Peyer's patch (tissue), 4 donors: ENCODE results near the gene TMX2.

Source experiments
- POLR2A ChIP-seq, 2 donors: fragments of 450-650 bp; IDR thresholded peaks; one replicate each; pipeline ENCODE4 v1.5.1; 2017; ENCODE audit warnings: antibody characterized with exemption in 2 of 2, mild to moderate bottlenecking in 2 of 2, moderate library complexity in 2 of 2
- TF ChIP-seq, protein P1 (sequence below), 6 experiments: fragments of 450-650 bp in 4 of 6; fragments of 200-600 bp in 2 of 6; sonication (generic) in 1 of 6; IDR thresholded peaks; one replicate each; pipeline ENCODE4 v1.5.1; 2017 to 2019; ENCODE audit warnings: antibody characterized with exemption in 6 of 6, mild to moderate bottlenecking in 3 of 6, moderate library complexity in 1 of 6

DNA sequence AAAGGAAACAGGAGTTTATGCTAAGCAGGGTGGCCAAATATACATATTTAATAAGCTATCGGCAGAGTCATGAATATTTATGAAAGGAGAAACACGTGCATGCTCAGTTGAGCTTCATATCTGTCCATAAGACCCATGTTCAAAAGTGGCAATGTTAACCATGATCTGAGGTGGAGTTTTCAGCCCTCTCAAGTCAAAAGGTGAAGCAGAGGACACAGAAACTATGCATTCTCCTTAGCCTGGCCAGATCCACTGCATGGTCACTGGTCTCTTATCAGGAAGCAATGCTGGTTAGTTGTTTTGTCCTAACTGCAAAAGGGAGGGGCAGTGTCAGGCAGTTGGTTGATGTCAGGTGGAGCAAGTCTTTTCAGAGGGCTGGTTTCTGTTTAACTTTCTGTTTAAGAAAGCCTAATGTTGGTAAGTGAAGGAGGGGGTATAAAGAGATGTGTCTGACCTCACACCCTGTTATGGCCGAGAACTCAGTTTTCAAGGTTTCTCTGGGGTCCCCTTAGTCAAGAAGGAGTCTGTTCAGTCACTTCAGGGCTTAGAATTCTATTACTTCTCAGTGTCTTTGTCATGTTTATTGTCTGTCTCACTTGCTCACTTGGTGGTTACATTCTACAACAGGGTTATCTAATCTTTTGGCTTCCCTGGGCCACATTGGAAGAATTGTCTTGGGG, 23.4 kb downstream of the TMX2 start:
- TF ChIP-seq, protein P1, sequence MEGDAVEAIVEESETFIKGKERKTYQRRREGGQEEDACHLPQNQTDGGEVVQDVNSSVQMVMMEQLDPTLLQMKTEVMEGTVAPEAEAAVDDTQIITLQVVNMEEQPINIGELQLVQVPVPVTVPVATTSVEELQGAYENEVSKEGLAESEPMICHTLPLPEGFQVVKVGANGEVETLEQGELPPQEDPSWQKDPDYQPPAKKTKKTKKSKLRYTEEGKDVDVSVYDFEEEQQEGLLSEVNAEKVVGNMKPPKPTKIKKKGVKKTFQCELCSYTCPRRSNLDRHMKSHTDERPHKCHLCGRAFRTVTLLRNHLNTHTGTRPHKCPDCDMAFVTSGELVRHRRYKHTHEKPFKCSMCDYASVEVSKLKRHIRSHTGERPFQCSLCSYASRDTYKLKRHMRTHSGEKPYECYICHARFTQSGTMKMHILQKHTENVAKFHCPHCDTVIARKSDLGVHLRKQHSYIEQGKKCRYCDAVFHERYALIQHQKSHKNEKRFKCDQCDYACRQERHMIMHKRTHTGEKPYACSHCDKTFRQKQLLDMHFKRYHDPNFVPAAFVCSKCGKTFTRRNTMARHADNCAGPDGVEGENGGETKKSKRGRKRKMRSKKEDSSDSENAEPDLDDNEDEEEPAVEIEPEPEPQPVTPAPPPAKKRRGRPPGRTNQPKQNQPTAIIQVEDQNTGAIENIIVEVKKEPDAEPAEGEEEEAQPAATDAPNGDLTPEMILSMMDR (IDR thresholded peaks at IDR 0.05): no peak
- no peak for TF ChIP-seq POLR2A (IDR thresholded peaks at IDR 0.05)
